Muscle layer of duodenum (tissue), 2 donors: ENCODE data around the gene CALML5.

ENCODE experiments used
- H3K27ac ChIP-seq: one replicate; pipeline ENCODE4 v1.7.0; 2013; ENCODE audit warnings: mild to moderate bottlenecking, low read length
- H3K27me3 ChIP-seq: one replicate; pipeline ENCODE4 v1.7.0; 2013; ENCODE audit warnings: low read depth, mild to moderate bottlenecking, control low read depth, low read length
- H3K36me3 ChIP-seq, 2 donors: one replicate each; pipeline ENCODE4 v1.7.0; 2013; ENCODE audit warnings: low read length in 2 of 2, control low read depth in 1 of 2, mild to moderate bottlenecking in 1 of 2; ENCODE audit not compliant: insufficient read depth in 2 of 2, control insufficient read depth in 1 of 2
- H3K4me1 ChIP-seq, 2 donors: one replicate each; pipeline ENCODE4 v1.7.0; 2013; ENCODE audit warnings: low read length in 2 of 2, mild to moderate bottlenecking in 2 of 2, control low read depth in 1 of 2, moderate library complexity in 1 of 2; ENCODE audit not compliant: insufficient read depth in 2 of 2, control insufficient read depth in 1 of 2
- H3K4me3 ChIP-seq, 2 donors: one replicate each; pipeline ENCODE4 v1.7.0; 2013; ENCODE audit warnings: low read length in 2 of 2, low read depth in 1 of 2, mild to moderate bottlenecking in 1 of 2
- H3K9me3 ChIP-seq, 2 donors: one replicate each; pipeline ENCODE4 v1.7.0; 2013; ENCODE audit warnings: low read length in 2 of 2, control low read depth in 1 of 2, mild to moderate bottlenecking in 1 of 2; ENCODE audit not compliant: control insufficient read depth in 1 of 2
- donor health status: healthy.

CALML5 gene

DNA sequence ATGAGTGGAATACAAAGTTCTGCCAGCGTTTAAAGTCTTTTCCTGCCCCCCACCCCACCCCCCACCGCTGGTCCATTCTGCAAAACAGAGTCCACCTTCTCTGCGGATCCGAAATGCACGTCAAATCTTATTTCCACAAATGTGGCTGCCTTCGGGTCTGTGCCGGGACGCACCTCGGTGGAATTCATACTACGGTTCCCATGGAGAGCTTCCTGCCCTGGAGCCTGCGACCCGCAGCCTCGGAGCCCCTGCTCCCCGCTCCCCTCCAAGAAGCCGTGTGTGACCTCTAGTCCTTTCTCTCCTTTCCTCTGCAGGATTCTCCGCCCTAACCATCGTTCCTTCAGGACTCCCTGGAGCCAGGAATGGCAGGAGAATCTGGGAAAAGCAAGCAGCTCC, 12.5 kb upstream of the CALML5 start:
- H3K4me3 ChIP-seq: no peak overlapping the region
- no peak overlapping the region for H3K27ac ChIP-seq
- H3K36me3 ChIP-seq: no peaks in the 10 kb centered on the region
- no peaks in the 10 kb centered on the region for H3K27me3 ChIP-seq
- peaks cover 0 to 3% of the 10 kb centered on the region in 2 donors for H3K4me1 ChIP-seq
- no peaks in the 10 kb centered on the region for H3K9me3 ChIP-seq

DNA sequence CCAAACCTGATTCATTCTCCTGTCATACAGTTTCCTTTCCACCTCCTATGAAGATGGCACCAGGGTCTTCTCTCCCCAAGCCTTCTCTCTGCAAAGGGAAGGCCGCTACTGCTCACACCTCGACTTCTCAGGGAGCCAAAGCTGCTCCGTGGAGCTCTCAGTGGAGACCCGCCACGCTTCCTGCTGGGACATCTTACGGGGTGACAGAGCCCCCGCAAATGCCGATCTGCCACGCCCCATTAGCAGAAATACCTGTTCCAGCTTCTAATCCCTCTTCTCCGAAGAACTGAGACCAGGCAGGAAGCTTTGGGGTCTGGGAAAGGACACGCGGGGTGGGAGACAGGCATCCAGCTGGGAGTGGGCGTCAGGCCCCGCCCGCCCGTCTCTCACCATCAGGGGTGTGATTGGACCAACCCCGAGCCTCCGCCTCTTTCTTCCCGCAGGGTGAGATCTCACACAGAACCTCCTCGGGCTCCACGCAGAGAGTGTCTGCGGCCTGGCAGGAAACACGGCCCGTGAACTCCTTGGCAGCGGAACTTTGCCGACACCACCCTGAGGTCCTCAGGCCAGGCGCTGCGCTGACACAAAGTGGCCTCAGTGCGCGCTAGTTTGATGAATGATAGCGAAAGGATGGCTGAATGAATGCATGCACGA, 12.0 kb upstream of the CALML5 start:
- Histone ChIP-seq H3K9me3 (no peaks in the 10 kb centered on the region), H3K4me3 (no peak overlapping the region), H3K27ac (no peak overlapping the region), H3K36me3 (no peaks in the 10 kb centered on the region), H3K27me3 (no peaks in the 10 kb centered on the region), H3K4me1 (peaks cover 0 to 3% of the 10 kb centered on the region in 2 donors)

DNA sequence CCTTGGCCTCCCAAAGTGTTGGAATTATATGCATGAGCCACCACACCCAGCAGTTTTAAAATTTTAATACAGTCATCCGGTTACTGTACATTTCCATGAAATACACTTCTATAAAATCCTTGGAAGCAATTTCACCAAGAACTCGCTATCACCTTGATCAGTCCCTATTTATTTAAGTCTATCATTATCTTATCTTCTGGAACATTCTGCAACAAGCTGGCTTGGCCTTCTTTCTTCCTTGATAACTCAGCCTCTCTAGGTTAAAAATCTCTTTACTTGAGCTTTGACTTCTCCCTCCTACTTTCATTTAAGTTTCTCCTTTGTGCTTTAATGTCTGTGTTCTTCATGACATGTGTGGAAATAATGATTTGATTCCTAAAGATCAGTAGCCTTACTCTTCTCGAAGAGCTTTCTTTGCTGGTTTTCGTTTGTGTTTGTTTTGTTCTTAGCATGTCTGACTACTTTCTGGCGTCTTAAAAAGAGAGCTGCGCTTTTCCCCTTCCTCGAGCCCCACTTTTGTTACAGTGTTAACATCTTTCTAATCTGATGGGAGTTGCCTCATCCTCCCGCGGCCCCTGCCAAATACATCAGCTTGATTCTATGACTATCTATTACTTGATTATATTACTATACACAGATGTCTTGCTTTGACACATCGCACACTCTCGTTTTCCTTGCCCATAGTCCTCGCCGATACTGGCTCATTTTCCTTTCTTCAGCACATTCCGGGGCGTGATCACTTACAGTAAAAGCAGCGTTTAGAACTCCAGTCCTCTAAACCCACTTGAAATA, 11.1 kb upstream of the CALML5 start:
- no peaks in the 10 kb centered on the region for H3K9me3 ChIP-seq
- H3K36me3 ChIP-seq: no peaks in the 10 kb centered on the region
- no peak overlapping the region for H3K4me3 ChIP-seq
- no peaks in the 10 kb centered on the region for H3K27me3 ChIP-seq
- no peak overlapping the region for H3K27ac ChIP-seq
- peaks cover 0 to 7% of the 10 kb centered on the region in 2 donors for H3K4me1 ChIP-seq

DNA sequence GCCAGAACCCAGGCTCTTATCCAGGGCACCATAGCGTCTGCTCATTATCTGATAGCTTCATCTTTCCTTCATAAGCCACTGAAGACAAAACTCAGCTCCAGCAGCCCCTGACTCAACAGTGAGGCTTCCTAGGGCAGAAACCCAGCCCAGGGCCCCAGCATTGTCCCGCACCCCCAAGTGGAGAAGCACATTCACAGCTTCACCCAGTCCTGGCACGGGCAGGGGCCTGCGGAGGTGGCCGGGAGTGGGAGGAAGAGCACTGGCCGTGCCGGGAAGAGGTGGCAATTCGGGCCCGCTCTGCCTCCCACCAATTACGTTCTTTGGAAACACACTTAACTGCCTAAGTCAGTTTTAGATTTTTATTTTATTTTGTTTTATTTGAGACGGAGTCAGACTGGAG, 10.3 kb upstream of the CALML5 start:
- Histone ChIP-seq H3K4me3 (no peak overlapping the region), H3K36me3 (no peaks in the 10 kb centered on the region), H3K9me3 (no peaks in the 10 kb centered on the region), H3K4me1 (peaks cover 0 to 7% of the 10 kb centered on the region in 2 donors), H3K27ac (no peak overlapping the region), H3K27me3 (no peaks in the 10 kb centered on the region)

DNA sequence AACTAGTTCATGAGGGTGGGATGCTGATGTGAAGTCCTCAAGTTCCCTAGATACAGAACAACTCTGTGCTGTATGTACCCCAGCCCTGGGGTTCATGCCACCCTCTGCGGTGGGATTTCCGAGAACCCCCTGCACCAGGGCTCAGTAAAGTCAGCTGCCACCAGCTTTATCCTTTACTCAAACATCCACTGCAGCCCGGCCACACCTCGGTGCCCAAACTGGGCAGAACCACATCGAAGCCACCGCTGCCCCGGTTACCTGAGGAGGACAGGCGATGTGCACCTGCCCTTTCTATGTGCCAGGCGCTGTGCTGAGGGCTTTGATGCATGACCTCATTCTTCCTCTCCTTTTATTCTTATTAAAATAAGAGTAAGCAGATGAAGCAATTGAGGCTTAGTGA, 9.9 kb upstream of the CALML5 start:
- Histone ChIP-seq H3K27me3 (no peaks in the 10 kb centered on the region), H3K9me3 (no peaks in the 10 kb centered on the region), H3K4me1 (peaks cover 0 to 7% of the 10 kb centered on the region in 2 donors), H3K27ac (no peak overlapping the region), H3K4me3 (no peak overlapping the region), H3K36me3 (no peaks in the 10 kb centered on the region)

DNA sequence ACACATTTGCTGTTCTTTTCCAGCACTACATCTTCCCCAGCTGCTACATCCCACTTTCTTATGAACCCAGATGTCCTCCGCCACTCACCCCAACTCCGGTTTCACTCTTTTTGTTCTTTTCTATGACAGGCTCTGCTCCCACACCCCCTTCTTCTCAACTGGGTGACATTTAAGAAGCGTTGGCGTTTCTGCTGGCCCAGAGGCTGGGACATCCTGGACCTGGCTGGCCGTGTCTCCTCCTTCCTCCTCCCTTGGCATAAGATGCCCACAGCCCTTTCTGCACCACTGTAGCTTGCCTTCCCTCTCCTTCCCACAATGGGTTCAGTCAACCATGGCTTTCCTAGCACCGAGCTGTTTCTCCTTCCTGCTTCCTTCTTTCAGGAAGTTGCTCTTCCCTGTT, 9.4 kb upstream of the CALML5 start:
- H3K4me3 ChIP-seq: no peak overlapping the region
- no peaks in the 10 kb centered on the region for H3K9me3 ChIP-seq
- H3K27me3 ChIP-seq: no peaks in the 10 kb centered on the region
- no peak overlapping the region for H3K27ac ChIP-seq
- no peaks in the 10 kb centered on the region for H3K36me3 ChIP-seq
- peaks cover 0 to 7% of the 10 kb centered on the region in 2 donors for H3K4me1 ChIP-seq

DNA sequence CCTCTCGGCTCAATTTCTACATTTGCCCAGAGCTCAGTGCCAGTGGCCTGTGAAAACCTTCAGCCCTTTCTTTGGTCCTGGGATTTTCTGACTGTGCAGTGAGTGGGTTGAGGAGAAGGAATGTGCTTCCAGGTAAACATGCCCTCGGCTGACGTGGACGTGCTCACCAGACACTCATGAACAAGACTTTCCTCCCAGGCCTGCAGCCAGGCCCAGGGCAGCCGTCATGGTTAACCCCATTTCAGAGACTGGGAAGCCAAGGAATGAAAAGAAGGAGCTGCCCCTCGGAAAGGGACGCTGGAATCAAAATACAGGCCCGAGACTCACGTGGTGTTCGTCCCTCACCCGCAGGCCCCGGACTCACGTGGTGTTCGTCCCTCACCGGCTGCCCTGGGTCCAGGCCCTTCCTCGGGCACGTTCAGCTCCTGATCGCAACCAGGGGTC, 8.8 kb upstream of the CALML5 start:
- Histone ChIP-seq H3K4me1 (peaks cover 0 to 7% of the 10 kb centered on the region in 2 donors), H3K36me3 (no peaks in the 10 kb centered on the region), H3K9me3 (no peaks in the 10 kb centered on the region), H3K27ac (no peak overlapping the region), H3K27me3 (no peaks in the 10 kb centered on the region), H3K4me3 (no peak overlapping the region)

DNA sequence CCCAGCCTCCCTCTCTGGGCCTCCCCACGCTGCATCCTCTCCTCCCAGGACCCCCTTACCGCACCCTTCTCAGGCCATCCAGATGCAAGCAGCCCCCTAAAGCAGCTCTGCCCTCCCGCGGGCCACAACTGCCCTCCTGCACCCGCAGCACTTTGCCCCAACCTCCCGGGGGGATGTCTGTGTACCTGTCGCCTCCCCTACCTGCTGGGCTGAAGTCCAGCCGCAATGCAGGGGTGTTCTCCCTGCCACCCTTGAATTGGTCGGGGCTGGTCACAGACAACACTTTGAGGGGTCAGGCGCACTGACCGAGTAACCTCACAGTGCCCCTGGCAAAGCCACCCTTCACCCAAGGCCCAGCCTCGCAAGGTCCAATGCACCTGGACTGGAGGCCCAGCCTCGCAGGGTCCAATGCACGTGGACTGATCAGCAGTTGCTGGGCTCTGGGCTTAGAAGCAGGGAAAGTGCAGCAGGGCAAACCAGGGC, 8.3 kb upstream of the CALML5 start:
- Histone ChIP-seq H3K27me3 (no peaks in the 10 kb centered on the region), H3K9me3 (no peaks in the 10 kb centered on the region), H3K27ac (no peak overlapping the region), H3K36me3 (no peaks in the 10 kb centered on the region), H3K4me1 (peaks cover 0 to 7% of the 10 kb centered on the region in 2 donors), H3K4me3 (no peak overlapping the region)

DNA sequence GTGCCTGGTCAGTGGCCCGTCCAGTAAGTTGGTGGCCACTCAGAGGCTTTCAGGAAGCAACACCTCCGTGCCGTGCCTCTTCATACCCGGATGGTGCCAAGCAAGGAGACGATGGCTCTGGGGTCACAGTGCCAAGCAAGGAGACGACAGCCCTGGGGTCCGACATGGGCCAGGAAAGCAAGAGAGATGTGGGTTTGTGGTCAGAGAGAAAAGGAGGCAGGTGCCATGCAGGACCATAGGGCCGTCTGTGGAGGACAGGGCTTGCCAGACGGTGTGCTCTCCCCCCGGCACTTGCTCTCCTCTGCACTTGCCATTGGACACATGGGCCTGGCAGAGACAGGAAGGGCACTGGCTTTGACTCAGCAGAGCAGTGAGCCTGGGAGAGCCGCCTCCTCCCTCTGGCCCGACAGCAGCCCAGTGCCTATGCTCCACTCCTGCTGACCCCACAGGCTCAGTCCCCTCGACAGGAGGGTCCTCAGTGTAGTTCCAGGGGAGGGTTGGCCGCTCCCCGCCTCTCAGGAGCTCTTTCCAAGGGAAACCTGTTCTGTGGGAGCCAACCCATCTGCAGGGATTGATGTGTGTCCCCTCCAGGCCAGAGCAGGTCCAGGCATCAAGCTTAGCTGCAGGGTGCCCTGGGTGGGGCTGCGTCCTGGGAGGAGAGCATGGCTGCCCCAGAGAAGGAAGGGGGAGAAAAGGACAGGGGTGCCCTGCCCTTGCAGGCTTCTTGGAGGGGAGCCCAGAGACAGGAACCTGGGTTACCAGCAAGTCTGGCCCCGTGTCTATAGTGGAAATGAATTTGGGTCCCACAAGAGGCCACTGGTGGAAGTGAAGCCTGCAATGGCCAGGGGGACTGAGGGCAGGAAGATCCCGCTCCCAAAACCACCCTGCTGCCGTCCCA, 7.6 kb upstream of the CALML5 start:
- H3K27ac ChIP-seq: no peak overlapping the region
- H3K27me3 ChIP-seq: no peaks in the 10 kb centered on the region
- no peaks in the 10 kb centered on the region for H3K36me3 ChIP-seq
- H3K4me3 ChIP-seq: no peak overlapping the region
- H3K4me1 ChIP-seq: peaks cover 0 to 7% of the 10 kb centered on the region in 2 donors
- no peaks in the 10 kb centered on the region for H3K9me3 ChIP-seq

DNA sequence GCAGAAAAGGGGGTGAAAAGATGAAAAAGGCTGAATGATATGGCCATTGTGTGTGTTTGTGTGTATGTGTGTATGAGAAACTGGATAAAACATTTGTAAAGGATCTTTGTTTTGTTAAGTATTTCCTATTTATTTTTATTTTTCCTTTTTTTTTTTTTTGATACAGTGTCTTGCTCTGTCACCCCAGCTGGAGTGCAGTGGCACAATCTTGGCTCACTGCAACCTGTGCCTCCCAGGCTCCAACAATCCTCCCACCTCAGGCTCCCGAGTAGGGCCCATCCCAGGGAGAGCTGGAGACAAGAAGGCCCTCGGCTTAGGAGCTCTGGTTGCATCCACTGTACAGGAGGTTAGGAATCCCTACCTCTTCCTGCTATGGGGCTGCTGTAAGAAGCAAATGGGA, 6.9 kb upstream of the CALML5 start:
- no peaks in the 10 kb centered on the region for H3K9me3 ChIP-seq
- no peak overlapping the region for H3K27ac ChIP-seq
- no peaks in the 10 kb centered on the region for H3K27me3 ChIP-seq
- no peaks in the 10 kb centered on the region for H3K36me3 ChIP-seq
- H3K4me1 ChIP-seq: peaks cover 0 to 7% of the 10 kb centered on the region in 2 donors
- no peak overlapping the region for H3K4me3 ChIP-seq
